DMS114 treated with DMSO at 0.1 percent for 48 hours (cell line): ENCODE results near the gene SERPINB7.

Experiments
- DNase-seq: peaks from one replicate; lab custom pipeline; 2025; ENCODE audit not compliant: unreplicated experiment; lab: John Stamatoyannopoulos, UW

The SERPINB7 gene

GRCh38 chr18:63784787-63785452, 9.7 kb downstream of the SERPINB7 start:
- DNase-seq: no peak

- DNase-seq: no peak
Observed at GRCh38 chr18:63787673-63788072, 12.5 kb downstream of the SERPINB7 start.

GRCh38 chr18:63788447-63789096, 13.4 kb downstream of the SERPINB7 start:
- no peak for DNase-seq

- DNase-seq: no peak
Observed at GRCh38 chr18:63789327-63789726, 14.1 kb downstream of the SERPINB7 start.

GRCh38 chr18:63795606-63796005, 20.4 kb downstream of the SERPINB7 start:
- DNase-seq: no peak

- DNase-seq: no peak
Observed at GRCh38 chr18:63799189-63799588, 24.0 kb downstream of the SERPINB7 start.

GRCh38 chr18:63801343-63801742, 26.1 kb downstream of the SERPINB7 start:
- no peak for DNase-seq

- no peak for DNase-seq
Observed at GRCh38 chr18:63808125-63808524, 32.9 kb downstream of the SERPINB7 start.

- no peak for DNase-seq
Observed at GRCh38 chr18:63817441-63818051, 42.3 kb downstream of the SERPINB7 start.

- no peak for DNase-seq
Observed at GRCh38 chr18:63818212-63818611, 43.0 kb downstream of the SERPINB7 start.

- no peak for DNase-seq
Observed at GRCh38 chr18:63819786-63820185, 44.6 kb downstream of the SERPINB7 start.

- no peak for DNase-seq
Observed at GRCh38 chr18:63820694-63821093, 45.5 kb downstream of the SERPINB7 start.

GRCh38 chr18:63823516-63824219, 48.5 kb downstream of the SERPINB7 start:
- no peak for DNase-seq

- DNase-seq: no peak
Observed at GRCh38 chr18:63824220-63824525, 49.0 kb downstream of the SERPINB7 start.

GRCh38 chr18:63828120-63828519, 52.9 kb downstream of the SERPINB7 start:
- DNase-seq: no peak

- DNase-seq: no peak
Observed at GRCh38 chr18:63828656-63829055, 53.4 kb downstream of the SERPINB7 start.

GRCh38 chr18:63829886-63830285, 54.7 kb downstream of the SERPINB7 start:
- no peak for DNase-seq

GRCh38 chr18:63831080-63831788, 56.0 kb downstream of the SERPINB7 start:
- DNase-seq: no peak

- DNase-seq: no peak
Observed at GRCh38 chr18:63832470-63832869, 57.3 kb downstream of the SERPINB7 start.

- DNase-seq: no peak
Observed at GRCh38 chr18:63834471-63835113, 59.4 kb downstream of the SERPINB7 start.

GRCh38 chr18:63836456-63836855, 61.2 kb downstream of the SERPINB7 start:
- no peak for DNase-seq
